SK-N-MC (cell line): ENCODE results near the gene CITED4.

Experiments
- EZH2 ChIP-seq: fragments of 200-600 bp; sonication (generic); IDR thresholded peaks from one replicate; pipeline ENCODE4 v1.6.1; 2017; ENCODE audit warnings: antibody characterized with exemption
- POLR2AphosphoS5 ChIP-seq: IDR thresholded peaks from 2 replicates; pipeline ENCODE4 v1.6.1; 2012; ENCODE audit warnings: mild to moderate bottlenecking, low read depth, low read length, borderline replicate concordance

DNA sequence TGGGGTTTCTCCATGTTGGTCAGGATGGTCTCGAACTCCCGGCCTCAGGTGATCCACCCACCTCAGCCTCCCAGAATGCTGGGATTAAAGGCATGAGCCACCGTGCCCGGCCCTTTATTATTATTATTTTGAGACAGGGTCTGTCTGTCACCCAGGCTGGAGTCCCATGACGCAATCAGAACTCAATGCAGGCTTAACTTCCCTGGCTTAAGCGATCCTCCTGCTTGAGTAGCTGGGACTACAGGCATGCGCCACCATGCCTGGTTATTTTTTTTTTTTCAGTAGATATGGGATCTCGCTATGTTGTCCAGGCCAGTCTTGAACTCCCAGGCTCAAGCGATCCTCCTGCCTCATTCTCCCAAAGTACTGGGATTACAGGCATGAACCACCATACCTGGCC lies 47.1 kb upstream of the CITED4 start:
- TF ChIP-seq POLR2AphosphoS5: no peak
- TF ChIP-seq EZH2: no peak
